Nucleus accumbens (tissue), 56 donors: Measurements from ENCODE around the gene MRM2.

Experiments
- DNase-seq, 56 donors: peaks; one replicate each; lab custom pipeline; 2025; lab: John Stamatoyannopoulos, UW

MRM2 gene

DNA sequence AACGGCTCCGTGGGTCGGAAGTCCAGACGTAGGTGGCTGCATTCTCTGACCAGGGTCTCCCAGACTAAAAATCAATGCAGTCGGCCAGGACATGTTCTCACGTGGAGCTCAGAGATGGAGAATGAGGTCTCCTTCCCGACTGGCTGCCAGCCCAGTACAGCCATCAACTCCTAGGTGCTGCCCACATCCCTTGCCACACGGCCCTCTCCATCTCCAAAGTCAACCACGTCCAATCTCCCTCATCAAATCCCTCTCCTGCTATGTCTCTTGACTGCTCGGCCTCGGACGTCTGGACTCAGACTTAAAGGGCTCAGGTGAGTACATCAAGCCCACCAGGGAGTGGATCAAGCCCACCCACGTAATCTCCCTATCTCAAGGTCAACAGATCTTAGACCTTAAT lies 16.2 kb downstream of the MRM2 start:
- DNase-seq, result no peak

DNA sequence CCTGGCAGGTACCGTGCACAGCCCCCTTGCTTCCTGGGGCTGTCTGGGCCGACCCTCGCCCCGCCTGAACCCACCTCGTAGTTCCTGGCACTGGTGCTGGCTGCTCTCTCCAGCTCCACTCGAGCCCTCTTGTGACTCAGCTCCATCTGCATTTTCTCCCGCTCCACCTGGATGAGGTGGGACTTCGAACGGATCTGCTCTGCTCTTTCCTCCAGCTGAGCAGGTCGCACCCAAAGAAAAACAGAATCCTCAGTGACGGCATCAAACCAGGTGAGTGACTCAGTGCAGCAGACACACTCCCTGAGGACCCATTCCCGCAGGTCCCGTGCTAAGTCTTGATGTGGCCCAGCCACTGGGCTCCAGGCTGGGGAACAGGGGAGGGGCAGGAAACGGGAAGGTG lies 16.7 kb downstream of the MRM2 start:
- no peak for DNase-seq

DNA sequence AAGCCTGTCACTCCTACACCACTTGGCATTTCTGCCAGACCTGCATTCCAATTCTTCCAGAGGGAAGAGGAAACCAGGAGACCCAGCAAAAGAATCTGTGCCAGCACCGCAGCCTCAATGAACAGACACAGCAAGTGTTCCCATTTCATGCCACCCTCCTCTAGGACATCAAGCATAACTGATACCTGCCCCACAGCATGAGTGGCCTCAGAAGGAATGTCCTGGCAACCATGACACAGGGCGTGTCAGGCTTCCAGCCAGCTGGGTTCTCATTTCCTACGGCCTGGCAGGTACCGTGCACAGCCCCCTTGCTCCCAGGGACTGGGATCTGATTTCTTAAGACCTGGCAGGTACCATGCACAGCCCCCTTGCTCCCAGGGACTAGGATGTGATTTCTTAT lies 17.1 kb downstream of the MRM2 start:
- no peak for DNase-seq

DNA sequence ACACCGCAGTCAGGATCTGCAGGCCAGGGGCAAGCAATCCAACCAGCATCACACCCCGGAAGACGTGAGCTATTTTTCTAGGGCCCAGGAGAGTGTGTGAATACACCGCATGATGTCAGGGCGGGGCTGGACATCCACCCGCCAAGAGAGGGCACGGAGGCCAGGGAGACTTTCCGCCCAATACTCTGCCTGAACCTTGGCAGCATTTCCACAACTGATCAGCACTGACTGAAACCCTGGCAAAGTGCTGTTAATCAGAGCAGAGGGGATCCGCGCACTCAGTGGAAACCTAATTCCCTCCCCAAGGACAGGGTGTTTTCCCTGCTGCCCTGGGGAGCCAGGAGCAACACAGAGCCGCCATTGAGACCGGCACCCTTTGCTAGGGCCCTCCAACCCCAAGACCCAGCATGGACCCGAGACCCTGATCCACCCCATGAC lies 17.5 kb downstream of the MRM2 start:
- DNase-seq, result no peak

DNA sequence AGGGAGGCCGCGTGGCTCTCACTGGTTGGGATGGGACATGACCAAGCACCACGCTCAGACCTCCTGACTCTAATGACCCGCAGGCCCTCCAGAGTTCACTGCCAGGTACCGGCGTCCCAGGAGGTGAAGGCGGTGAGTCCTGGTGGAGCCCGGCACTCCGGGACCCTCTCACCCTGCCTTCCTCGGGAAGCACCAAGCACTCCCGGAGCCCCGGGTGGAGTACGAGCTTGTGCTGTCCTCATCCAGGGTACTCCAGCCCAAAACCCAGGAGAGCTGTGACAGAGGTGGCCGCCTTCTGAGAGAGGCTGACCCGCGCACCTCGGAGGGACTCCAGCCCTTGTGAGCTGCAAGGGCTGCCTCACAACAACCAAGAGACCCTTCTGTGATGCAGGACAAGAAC lies 18.7 kb downstream of the MRM2 start:
- no peak for DNase-seq

DNA sequence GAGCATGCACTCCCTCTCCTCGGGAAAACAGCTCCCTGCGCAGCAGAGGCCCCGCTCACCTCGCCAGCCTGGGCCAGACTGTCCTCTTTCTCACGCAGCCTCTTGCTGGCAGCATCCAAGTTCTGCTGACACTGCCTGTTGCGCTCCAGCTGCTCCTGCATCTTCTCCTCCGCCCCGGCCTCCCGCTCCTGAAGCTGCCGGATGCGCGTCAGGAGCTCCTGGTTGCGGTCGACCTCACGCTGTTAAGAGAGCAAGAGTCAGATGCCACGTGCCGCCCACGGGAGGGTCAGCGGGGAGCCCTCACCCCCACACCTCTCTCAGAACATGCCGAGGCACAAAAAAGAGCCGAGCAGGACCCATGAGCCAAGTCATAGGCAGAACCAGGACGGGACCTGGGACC lies 19.5 kb downstream of the MRM2 start:
- DNase-seq, result no peak

DNA sequence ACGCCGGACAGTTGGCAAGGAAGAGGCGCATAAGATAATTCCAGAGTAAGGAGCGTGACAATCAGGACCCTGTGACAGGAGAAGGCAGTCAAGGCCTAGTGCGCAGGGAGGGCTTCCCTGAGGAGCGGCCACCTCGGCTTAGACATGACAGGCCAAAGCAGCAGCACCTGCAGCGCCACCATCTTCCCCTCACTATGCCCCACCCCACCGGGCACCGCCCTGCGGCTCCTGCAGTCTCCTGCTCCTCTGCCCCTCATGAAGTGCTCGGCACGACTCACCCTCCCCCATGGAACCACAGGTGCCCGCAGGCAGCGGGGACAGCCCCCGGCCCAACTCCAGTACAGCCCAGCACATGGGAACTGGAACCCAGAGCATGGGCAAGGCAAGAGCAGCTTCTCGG lies 21.1 kb downstream of the MRM2 start:
- no peak for DNase-seq

DNA sequence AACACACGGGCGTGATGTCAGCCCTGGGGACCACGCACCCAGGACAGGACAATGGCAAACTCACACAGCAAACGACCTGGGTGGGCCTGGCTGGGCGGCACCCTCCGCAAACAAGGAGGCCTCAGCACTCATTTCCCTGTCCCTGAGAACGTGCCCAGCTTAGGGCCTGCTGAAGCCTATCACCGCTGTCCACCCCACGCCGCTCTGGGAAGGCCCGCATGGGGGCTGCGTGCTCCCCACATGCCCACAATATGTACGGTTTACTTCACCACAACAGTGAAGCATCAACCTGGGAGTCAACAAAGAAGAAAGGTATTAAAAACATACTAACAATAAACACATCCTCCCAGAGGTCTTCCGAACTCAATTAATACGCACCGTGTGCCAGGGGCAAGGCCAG lies 21.5 kb downstream of the MRM2 start:
- no peak for DNase-seq

DNA sequence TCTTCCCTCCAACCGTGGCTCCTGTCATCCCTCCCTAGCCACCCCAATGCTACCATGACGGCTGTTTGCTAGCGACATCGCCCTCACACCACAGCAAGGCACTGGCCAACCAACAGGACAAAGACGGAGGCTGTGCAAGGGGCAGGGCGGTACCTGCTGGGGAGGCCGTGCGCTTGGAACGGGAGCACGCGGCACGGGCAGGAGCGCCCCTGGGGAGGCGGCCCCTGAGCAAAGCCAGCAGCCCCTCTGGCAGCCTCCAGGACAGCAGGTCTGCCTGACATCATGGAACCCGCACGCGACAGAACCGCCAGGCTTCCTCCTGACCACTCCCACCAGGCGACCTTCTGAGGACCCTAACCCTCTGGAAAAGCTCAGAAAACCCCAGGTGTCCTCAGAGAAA lies 22.0 kb downstream of the MRM2 start:
- no peak for DNase-seq

DNA sequence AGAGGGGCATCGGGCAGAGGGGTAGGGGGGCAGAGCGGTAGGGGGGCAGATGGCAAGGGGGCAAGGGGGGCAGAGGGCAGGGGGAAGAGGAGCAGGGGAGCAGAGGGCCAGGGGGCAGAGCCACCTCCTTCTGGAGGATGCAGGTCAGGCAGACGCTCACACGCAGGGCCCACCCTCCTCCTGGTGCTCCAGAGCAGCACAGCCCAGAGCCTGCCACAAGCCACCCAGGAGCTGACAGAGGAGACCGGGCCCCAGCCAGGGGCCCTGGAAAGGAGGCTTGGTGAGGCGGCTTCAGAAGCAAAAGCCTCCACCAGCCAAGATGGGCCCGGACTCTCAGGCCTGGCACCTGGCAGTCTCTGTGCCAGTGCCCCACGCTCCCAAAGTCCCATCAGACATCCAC lies 22.4 kb downstream of the MRM2 start:
- no peak for DNase-seq

DNA sequence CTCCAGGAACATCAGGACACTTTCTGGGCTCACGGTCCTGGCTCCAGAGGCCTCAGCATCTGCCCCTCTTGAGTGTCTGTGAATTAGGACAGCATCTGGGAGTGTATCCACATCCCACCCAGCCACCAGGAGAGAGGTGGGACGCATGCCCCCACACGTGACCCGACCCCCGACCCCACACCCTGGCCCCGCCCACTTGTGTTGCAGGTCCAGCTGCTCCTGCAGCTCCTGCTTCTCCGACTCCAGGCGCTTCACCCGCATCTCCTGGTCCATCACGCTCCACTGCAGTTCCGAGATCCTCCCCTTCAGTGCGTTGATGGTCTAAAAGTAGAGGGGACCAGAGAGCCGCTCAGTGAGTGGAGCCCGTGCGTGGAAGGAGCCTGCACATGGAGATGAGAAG lies 22.9 kb downstream of the MRM2 start:
- DNase-seq, result no peak

DNA sequence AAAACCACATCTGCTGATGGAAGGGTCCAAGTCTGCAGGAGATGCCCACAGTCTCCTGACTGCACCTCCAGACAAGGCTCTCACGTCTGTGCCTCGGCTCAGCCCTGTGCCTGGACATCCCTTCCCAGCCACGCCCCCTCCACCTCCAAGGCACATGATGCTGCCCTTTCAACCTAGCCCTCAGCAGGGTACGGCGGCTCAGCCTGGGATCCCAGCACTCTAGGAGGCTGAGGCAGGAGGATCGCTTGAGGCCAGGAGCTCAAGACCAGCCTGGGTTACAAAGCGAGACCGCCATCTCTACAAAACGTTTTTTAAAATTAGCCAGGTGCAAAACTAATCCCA lies 23.6 kb downstream of the MRM2 start:
- DNase-seq, result no peak

DNA sequence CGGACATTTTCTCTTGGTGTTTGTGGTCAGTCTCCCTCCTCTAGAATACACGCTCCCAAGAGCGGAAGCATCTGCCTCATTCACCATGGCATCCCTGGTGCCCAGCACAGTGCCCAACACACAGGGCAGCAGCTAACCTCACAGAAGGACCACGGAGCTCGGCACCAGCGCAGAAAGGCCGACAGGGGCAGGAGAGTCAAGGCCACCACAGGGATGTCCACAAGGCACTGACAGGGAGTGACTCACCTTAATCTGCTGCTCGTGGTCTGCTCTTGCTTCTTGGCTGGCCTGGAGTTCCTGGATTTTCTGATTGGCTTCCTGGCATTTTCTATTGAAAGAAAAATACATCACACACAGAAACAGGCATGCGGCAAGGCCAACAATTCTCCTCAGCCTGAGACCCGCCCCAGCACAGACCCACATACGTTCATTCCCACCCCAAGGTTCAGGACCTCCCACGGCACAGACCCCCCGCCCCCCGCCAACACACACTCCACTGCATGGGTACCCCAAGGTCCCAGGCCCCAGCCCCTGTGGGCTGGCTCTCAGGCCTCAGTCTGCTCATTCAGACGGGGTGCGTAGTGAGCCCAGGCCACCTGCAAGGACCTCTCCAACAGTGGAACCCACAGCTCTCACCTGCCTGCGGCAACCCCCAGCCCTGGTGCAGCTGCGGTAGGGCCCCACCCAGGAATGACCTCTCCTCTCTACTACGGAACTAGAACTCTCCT lies 24.1 kb downstream of the MRM2 start:
- no peak for DNase-seq

DNA sequence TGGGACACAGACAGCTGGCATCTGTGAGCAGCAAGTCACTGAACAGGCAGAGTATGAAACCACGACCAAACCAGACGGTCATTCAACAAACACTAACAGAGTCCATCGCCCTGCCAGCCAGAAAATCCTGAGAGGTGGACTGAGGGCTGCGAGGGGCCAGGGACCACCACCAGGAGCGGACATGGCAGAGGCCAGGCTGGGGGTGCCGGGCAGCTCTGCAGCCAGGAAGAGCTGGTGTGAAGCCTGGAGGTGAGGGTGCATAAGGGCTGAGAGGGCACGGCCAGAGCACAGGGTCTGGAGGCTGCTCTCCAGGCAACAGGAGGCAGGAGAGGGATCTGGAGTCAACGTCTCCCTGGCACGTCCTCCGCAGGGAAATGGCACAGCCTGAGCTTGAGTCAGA lies 24.8 kb downstream of the MRM2 start:
- no peak for DNase-seq

DNA sequence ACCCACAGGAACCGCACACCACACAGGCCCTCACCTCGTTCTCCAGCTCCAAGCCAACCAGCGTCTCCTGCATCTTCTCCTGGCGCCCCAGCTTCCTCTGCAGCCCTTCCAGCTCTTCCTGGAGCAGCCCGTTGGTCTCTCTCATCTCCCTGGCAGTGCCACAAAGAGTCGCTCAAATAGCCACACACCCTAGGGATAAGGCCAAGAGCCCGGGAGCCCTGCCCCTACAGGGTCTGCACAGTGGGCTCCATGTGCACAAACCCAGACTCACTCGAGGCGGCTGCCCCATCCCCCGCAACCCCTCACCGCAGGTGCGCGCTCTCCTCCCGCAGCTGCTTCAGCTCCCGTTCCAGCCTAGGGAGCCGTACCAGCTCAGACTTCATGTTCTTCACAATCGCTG lies 26.2 kb downstream of the MRM2 start:
- DNase-seq, result no peak

DNA sequence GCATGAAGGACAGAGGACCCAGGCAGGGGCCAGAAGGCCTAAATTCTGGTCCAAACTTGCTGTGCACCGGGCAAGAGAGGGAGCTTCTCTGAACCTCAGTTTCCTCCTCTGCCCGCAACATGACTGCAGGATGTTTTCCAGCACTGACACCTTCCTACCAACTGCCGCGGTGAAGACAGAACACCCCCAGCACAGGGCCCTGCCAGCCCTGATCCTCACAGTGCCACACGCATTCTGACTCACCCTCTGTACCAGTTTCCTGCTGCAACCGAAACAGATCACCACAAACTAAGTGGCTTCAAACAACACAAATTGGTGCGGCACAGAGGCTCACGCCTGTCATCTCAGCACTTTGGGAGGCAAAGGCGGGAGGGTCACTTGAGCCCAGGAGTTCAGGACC lies 27.4 kb downstream of the MRM2 start:
- DNase-seq, result no peak

DNA sequence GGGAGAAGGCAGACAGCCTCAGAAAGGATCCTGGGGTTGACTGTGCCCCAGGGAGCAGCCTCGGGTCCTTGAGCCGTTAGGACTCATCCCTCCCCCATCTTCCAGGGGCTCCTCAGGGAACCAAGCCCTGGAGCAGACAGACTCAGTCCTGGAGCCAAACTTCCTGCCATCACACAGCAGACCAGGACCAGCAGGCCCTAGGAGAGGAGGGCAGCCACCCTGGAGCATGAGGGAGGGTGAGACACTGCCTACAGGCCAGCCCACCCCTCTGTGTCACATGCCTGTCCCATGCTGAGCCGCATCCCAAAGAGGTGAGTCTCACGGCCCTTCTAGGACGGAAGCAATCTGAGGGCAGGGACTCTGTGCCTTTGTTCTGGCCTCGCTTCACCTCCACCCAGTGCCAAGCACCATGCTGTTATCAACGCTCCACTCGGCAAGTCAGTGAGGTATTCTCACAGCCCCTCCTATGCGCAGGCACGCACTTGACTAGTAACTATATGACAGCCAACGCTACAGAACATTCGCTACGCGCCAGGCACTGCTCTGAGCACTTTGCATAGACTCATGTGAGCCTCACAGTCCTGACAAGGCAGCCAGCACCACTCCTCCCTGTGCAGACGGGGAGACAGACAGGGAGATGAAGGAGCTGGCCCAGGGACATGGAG lies 28.3 kb downstream of the MRM2 start:
- DNase-seq, result no peak

DNA sequence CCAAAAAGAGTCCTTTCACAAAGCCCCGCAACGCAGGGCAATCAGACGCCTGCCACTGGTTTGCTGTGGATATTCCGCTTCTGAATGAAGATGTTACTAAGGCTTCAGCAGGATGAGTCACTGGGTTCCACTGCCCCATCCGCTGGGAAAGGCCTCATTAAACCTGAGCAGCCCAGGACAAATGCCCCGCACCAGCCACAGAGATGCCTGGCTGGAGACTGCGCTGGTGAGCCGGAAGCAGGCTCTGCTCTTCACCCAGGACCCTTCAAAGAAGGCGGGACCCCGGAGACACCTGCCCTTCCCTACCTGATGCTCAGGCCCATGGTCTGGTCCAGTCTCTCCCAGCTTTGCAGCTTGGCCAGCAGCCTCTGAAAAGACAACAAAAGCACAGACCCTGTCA lies 29.1 kb downstream of the MRM2 start:
- DNase-seq, result no peak

DNA sequence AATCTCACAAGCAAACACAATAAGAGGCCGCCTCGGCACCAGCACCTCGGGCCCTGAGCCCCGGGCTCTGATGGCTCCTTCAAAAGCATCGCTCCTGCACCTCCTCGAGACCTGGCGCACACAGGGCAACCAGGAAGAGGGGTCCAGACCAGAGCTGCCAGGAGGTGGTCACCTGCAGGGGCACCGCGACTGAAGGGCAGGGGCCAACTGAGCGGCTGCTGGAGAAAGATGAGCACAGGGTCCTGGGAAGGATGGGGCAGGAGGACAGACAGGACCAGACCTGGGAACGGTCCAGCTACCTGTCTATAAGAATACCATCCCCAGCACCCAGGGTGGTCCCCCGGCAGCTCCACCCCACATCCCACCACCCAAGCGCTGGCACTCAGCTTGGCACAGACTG lies 30.1 kb downstream of the MRM2 start:
- no peak for DNase-seq

DNA sequence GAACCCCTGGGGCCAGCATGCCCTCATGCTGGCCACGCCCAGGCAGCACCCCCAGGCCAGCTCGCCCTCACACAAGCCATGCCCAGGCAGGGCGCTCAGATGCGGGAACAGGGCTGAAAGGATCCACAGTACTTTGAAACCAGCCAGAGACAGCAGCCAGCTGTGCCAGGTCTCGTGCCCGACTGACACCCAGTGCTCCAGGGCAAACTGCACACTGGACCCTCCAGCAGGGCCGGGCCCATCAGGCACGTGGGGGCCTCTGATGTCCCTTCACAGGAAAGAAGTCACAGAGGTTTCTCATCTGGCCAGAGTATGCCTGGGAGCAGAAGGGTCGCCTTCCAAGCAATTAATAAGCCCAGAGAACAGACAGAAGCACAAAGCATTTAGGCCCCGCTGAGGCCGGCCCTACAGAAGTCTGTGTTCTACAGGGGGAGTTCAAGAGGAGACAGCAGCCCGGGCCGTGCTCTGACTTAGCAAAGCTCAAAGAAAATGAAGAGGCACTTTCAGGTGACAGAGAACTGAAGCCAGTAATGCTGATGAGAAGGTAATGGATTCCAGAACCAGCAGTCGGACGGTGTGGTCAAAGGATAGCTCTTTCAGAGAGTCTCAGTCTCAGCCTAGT lies 30.6 kb downstream of the MRM2 start:
- no peak for DNase-seq

DNA sequence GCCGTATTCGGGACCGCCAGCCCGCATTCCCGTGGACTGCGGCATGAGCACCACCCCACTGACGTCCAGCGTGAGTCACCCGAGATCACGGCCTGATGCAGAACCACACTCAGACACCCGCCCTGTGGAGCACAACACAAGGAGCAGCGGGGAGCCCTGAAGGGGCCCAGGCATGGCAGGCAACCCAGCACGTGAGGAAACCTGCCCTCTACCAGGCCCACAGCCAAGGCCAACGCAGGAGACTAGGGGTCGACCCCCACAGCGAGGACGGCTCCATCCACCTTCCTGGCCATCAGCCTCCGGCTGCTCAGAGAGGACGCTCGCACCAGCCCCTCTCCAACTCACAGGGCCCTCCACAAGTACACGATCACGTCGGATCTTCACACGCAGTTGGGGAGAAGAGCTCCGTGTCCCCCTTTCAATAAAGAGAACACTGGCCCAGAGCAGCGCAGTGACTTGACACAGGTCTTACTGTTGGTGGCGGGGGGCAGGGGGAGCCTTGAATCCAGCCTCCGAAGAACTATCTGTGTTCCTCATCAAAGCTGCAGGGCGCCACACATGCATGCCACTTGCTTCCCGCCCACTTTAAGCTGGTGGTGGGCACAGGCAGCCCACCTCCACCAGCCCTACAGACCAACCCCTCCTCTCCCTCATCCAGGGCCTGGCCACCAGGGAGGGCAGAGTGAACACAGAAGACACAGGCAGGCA lies 31.3 kb downstream of the MRM2 start:
- DNase-seq, result no peak

DNA sequence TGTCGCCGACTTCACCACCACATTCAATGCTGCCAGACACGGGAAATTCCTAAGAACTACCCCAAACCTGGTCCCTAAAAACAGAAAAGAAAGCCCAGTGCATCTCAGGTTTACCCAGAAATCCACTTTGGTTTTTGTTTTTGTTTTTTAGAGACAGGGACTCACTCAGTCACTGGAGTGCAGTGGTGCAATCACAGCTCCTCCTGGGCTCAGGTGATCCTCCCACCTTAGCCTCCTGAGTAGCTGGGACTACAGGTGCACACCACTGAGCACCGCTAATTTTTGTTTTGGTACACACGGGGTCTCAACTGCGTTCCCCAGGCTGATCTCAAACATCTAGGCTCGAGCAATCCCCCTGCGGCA lies 32.1 kb downstream of the MRM2 start:
- no peak for DNase-seq
